HL-60/S4 treated with retinoic acid at 250 ng/mL for 4 days and 3 days (cell line): ENCODE measurements around the gene KCNAB3.
"Not testable (repeated sequence)": the region's sequence is repeated elsewhere in the genome, so short reads cannot be mapped to it uniquely, and the experiment has no call there.

ENCODE experiments used
- in situ Hi-C: fragments of 300-500 bp; cut with MboI; formaldehyde crosslinking; loops from 2 replicates; pipeline ENCODE4 v1.7.0; 2022; ENCODE audit warnings: low sequenced_read_pairs

The KCNAB3 gene

GRCh38 chr17:7929158-7930023, at the start of gene KCNAB3:
KCNAB3 (minus strand) TSS chr17:7929856; CDS start chr17:7929435, 421 bp downstream.
- in situ Hi-C loops, result no loop called here

GRCh38 chr17:7977805-7978204, 48.1 kb upstream of the KCNAB3 start:
- in situ Hi-C loops, result no loop called here

- in situ Hi-C loops, result no loop called here
Measured at GRCh38 chr17:7977039-7977438, 47.4 kb upstream of the KCNAB3 start.

- in situ Hi-C loops, result no loop called here
Measured at GRCh38 chr17:7974638-7975131, 45.0 kb upstream of the KCNAB3 start.

- in situ Hi-C loops, result no loop called here
Measured at GRCh38 chr17:7972131-7972785, 42.6 kb upstream of the KCNAB3 start.

GRCh38 chr17:7971651-7972050, 42.0 kb upstream of the KCNAB3 start:
- in situ Hi-C loops, result no loop called here

DNA sequence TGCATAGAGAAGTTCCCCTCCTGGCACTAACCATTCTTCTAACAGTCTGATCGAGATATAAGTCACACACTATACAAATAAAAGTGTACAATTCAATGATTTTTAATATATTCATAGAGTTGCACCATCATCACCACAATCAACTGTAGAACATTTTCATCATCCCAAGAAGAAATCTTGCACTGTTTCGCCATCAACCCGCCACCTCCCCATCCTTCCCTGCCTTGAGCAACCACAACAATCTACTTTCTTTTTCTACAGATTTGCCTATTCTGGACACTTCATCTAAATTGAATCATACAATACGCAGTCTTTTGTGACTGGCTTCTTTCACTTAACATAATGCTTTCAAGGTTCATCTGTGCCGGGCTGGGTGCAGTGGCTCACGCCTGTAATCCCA, 39.8 kb upstream of the KCNAB3 start:
- in situ Hi-C loops, result no loop called here

DNA sequence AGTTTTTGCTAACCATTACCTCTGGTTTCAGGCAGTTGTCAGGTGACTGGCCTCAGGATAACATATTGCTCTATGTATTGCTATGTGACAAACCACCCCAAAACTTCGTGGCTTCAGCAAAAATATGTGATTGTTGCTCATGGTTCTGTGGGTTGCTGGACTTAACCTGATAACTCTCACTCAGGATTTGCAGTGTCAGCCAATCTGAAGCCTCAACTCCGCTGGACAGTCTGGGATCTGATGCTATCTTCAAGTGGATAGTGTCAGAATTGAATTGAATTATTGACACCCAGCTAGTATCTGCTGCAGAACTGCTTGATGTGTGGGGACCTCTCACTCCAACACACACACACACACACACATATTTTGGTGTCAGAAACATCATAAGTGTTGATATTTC, 38.1 kb upstream of the KCNAB3 start:
- in situ Hi-C loops, result no loop called here

DNA sequence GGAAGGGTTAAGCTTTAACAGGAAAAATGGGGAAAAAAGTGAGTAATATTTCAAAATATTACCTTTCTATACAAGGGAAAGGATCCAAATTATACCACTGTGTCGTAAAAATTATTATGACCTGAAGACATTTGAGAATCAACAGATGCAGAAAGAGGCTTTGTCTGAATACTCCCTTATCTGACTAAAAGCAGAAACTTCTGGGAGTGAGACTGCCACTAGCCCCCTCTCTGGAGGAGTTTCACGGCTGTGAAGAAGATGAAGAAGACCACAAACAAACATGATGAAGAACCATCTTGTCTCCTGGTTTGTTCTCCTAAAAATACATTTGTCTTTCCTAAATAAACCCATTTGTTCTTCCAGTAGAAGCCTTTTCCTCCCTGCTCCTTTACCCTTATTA, 31.8 kb upstream of the KCNAB3 start:
- in situ Hi-C loops, result no loop called here

DNA sequence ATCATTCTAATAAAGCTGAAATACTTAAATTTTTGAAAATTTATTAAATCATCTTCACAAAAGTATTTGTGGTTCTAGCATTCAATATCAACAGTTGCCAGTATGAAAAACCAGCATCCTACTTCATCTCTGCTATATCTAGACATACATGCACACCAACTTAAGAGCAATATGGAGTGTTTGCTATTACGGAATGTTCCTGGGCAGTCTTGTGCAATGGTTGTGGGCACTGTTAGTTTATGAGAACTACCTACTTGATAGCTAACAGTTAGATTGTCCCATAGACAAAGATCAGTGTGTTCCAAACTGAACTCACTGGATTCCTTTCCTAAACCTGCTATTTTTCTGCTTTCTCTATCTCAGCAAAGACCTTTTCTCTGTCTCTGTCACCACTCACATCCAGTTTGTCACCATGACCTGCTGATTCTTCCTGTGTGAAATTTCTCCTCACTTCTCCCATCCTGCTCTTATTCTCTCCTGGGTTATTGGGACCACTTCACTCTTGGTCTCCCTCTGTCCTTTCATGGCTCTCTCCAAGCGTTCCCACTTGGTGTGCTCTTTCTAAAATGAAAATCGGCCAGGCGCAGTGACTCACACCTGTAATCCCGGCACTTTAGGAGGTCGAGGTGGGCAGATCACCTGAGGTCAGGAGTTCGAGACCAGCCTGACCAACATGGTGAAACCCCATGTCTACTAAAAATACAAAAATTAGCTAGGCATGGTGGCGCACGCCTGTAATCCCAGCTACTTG, 30.0 kb upstream of the KCNAB3 start:
- in situ Hi-C loops, result no loop called here

GRCh38 chr17:7956228-7956965, 26.7 kb upstream of the KCNAB3 start:
- in situ Hi-C loops, result no loop called here

DNA sequence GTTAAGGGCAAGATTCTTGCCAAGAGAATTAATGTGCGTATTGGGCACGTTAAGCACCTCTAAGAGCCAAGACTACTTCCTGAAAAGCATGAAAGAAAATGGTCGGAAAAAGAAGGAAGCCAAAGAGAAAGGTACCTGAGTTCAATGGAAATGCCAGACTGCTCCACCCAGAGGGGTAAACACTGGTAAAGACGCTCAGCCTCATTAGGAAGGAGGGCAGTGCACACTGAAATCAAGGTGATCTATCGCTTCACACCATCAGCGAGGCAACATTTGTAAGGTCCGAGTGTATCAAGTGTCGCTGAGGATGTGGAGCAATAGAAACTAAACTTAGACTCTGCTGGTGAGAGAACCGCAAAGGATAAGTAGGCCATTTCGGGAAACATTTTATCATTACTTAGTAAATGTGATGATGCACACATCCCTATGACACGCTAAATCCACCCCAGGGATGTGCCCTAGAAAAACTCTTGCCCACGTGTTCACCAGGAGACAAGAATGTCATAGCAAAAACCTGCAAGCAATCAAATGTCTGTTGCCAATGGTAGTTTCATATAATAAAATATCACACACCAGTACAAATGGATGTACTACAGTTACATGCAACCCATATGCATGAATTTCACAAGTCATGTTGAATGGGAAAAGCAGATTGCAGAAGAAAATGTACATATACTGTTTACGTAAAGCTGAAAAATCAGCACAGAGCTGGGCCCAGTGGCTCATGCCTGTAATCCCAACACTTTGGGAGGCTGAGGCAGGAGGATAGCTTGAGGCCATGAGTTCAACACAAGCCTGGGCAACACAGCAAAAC, 26.0 kb upstream of the KCNAB3 start:
- in situ Hi-C loops, result no loop called here

DNA sequence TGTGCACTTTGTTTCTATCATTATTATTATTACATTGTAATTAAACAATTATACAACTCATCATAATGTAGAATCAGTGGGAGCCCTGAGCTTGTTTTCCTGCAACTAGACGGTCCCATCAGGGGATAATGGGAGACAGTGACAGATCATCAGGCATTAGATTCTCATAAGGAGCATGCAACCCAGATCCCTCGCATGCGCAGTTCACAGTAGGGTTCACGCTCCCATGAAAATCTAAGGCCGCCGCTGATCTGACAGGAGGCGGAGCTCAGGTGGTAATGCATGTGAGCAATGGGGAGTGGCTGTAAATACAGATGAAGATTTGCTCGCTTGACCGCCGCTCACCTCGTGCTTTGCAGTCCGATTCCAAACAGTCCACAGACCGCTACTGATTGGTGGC, 23.6 kb upstream of the KCNAB3 start:
- in situ Hi-C loops, result not testable (repeated sequence)

DNA sequence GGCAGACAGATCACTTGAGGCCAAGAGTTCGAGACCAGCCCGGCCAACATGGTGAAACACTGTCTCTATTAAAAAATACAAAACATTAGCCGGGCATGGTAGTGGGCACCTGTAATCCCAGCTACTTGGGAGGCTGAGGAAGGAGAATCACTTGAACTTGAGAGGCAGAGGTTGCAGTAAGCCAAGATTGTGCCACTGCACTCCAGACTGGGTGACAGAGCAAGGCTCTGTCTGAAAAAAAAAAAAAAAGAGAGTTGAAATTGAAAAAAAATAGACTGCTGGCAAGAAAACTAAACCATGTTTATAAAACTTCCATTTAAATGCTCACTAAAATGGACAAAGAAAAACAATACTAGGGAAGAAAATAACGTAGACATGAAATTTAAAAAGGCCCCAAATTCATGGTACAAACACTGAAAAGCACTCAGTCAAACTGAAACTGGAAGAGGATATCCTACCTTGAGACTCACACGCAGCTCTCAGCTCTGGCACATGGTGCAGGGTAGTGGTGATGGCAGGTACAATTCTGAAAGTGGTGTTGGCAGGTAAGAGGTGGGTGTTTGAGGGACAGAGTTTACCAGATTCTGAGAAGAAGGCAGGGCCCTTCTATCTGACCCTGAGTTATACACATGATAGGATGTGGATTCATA, 21.6 kb upstream of the KCNAB3 start:
- in situ Hi-C loops, result no loop called here

DNA sequence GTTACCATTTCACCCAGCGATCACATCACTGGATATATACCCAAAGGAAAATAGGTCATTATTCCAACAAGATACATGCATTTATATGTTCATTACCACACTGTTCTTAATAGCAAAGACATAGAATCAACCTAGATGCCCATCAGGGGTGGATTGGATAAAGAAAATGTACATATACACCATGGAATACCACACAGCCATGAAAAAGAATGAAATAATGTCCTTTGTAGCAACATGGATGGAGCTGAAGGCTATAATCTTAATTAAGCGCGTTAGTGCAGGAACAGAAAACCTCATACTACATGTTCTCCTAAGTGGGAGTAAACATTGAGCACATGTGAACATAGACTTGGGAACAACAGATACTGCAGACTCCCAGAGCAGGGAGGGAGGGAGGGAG, 20.9 kb upstream of the KCNAB3 start:
- in situ Hi-C loops, result no loop called here

GRCh38 chr17:7947651-7948050, 18.0 kb upstream of the KCNAB3 start:
- in situ Hi-C loops, result no loop called here

GRCh38 chr17:7946441-7946840, 16.8 kb upstream of the KCNAB3 start:
- in situ Hi-C loops, result no loop called here

GRCh38 chr17:7945651-7946050, 16.0 kb upstream of the KCNAB3 start:
- in situ Hi-C loops, result no loop called here

GRCh38 chr17:7944326-7944725, 14.7 kb upstream of the KCNAB3 start:
- in situ Hi-C loops, result no loop called here
